SH-SY5Y (cell line): ENCODE results near the gene PNLIP.

Source experiments
- GATA2 ChIP-seq: IDR thresholded peaks from 2 replicates; pipeline ENCODE4 v1.6.1; 2011; ENCODE audit warnings: mild to moderate bottlenecking, low read depth, low read length
- GATA3 ChIP-seq: IDR thresholded peaks from 2 replicates; pipeline ENCODE4 v1.6.1; 2011; ENCODE audit warnings: low read depth, mild to moderate bottlenecking, low read length, moderate library complexity

GRCh38 chr10:116615199-116615776 lies 69.6 kb downstream of the PNLIP start:
- TF ChIP-seq GATA3: no peak
- TF ChIP-seq GATA2: no peak
